DMS153 (cell line): Measurements from ENCODE around the gene PBX3.

Experiments used
- DNase-seq: peaks from one replicate; lab custom pipeline; 2025; lab: John Stamatoyannopoulos, UW

The PBX3 gene

GRCh38 chr9:125906893-125907292 lies 159.7 kb downstream of the PBX3 start:
- DNase-seq: no peak

- DNase-seq: peak; percentile 57
These were observed 161.0 kb downstream of the PBX3 start for GRCh38 chr9:125908136-125908535.

DNA sequence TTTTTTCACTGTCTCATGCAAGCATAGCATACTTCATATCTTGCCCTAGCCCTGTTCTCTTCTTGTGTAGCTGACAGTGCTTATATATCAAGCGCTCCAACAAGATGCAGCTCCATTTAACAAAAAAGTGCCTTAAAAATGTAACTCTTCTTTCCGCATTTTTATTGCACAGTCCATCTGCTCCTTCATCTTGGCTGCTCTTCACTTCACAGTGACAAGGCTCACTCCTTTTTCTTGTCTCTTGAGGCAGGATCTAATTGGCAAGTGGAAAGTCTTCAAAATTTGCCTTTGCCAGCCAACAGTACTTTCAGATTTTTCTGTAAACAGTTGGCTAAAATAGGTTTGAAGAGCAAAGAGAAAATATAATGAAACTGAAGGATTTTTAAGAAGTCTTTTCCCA lies 161.8 kb downstream of the PBX3 start:
- DNase-seq: no peak

DNA sequence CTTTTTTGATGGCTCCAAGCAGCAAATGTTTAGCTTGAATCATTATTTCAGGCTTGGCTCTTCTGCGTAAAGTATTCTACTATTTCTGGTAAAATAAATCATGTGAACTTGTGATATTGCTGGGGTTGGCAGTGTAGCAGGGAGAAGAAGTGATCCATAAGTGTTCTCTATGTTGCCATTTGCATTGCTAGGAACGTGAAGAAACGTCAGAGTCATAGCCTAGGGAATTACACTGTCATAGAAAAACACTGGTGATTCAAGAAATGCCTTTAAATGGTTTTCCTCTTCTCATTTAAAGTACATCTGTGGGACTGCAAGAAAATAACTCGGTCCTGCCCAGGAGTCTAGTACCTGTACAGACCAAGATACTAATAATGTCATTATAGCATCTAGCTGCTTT lies 162.3 kb downstream of the PBX3 start:
- no peak for DNase-seq

DNA sequence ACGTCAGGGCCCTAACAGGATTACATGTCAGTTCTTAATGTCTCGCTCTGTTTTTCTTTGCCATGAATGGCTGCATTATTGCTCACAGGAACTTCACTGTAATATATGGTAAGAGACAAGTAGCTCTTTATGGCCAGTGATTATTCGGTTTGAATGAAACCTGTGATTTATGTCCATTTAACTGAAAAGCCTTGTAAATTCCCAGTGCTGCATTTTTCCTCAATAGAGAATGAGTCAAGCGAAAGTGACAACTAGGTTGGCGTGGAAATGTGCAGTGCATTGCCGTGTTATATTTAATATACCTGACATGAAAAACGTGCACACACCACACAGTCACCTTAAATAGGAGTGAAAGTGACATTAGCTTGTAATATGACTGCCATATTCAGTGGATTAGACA lies 163.1 kb downstream of the PBX3 start:
- DNase-seq: peak; percentile 86

GRCh38 chr9:125911861-125912644 lies 164.9 kb downstream of the PBX3 start:
- DNase-seq: no peak

GRCh38 chr9:125912667-125913066 lies 165.5 kb downstream of the PBX3 start:
- DNase-seq: no peak

DNA sequence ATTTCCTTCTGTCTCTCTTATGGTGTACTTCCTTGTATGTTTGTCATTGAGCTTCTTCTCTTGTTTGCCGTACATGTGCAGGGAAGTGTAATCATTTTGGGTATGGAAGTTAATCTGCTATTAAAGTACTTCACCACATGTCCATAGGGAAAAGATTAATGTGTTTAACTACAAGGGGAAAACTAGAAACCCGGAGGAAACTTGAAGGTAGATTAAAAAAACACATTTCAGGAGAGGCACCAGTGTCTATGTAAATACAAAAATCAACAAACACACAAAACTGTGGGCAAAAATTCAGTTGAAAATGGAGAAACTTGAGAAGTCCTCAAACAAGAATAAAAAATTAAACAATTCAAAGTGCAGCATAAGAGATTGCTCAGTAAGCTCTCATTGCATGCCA lies 166.4 kb downstream of the PBX3 start:
- DNase-seq: no peak

DNA sequence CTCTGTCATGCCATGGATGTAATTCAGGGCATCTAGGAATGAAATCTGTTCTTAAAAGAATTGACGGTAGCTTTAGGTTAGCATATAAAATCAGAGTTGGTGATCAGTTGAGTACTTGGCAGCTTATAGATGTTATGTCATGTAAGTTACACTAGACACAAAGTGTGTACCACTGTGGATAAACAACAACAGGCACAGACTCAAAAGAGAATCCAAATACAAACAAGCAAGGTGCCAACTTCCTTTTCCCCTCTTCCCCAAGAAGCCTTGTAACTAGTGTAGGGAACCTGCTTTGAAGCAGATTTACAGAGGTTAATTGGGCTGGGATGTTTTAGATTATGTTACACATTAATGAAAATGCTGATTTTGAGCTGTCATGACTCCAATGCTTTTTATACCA lies 167.2 kb downstream of the PBX3 start:
- no peak for DNase-seq

- no peak for DNase-seq
These were observed 168.4 kb downstream of the PBX3 start for GRCh38 chr9:125915606-125916005.

DNA sequence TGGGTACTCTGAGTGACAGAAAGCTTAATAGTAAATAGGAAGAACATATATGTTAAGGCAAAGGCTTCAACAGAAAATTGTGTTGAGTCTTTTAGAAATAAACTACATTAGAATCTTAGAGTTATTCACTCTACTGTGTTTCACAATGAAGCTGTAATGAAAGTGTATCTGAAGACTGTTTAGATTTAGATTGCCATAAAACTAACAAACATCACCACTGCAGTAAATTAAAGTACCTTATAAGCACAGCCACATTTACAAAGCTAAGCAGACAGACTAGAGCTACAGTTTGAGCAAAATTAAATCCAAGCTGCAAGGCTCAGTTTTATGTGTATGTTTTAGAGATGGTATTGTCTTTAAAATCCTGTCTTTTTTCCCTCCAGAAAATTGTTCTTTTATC lies 172.4 kb downstream of the PBX3 start:
- no peak for DNase-seq

- DNase-seq: no peak
These were observed 173.2 kb downstream of the PBX3 start for GRCh38 chr9:125920402-125920801.

DNA sequence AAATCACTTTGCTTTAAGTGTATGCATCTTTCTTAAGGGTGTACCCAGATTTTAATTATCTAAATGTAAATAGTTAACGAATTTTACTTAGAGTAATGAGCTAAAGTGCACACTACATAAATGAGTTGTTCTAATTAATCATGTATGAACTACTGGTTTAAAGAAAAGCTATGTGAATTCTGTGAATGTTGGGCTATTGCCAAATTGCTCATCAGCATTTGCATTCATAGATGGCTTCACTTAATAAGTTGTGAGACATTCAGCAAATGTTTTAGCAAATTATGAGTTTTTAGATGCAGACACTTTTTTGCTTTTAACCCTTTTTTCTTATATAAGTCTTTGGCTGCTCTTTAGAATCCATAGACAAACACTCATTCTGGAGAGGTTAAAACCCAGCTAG lies 175.7 kb downstream of the PBX3 start:
- DNase-seq: no peak

- no peak for DNase-seq
These were observed 177.2 kb downstream of the PBX3 start for GRCh38 chr9:125924351-125924750.

GRCh38 chr9:125926936-125927335 lies 179.8 kb downstream of the PBX3 start:
- DNase-seq: no peak

GRCh38 chr9:125929846-125930245 lies 182.7 kb downstream of the PBX3 start:
- DNase-seq: no peak

- DNase-seq: no peak
These were observed 184.0 kb downstream of the PBX3 start for GRCh38 chr9:125931211-125931610.

- DNase-seq: no peak
These were observed 184.8 kb downstream of the PBX3 start for GRCh38 chr9:125932012-125932411.

GRCh38 chr9:125932746-125933455 lies 185.7 kb downstream of the PBX3 start:
- no peak for DNase-seq

GRCh38 chr9:125942125-125942524 lies 195.0 kb downstream of the PBX3 start:
- DNase-seq: no peak

DNA sequence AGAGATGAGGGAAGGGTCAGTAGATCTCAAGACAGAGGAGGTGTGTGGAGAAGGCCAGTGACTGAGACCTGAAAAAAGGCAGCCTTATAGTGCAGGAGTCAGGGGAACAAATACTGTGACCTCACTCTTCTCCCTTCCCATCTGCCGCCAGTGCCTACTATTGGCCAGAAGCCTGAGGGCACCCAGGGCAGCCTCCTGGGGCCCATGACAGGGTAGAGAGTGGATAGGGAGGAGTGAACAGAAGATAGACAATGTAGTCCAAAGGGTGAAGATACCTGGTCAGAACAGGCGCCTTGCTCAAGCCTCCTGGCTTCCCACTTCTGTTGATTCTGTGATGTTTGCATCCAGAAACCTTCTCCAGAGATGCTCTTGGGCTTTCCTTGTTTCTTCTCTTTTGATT lies 196.7 kb downstream of the PBX3 start:
- no peak for DNase-seq

GRCh38 chr9:125946397-125946796 lies 199.2 kb downstream of the PBX3 start:
- DNase-seq: no peak

DNA sequence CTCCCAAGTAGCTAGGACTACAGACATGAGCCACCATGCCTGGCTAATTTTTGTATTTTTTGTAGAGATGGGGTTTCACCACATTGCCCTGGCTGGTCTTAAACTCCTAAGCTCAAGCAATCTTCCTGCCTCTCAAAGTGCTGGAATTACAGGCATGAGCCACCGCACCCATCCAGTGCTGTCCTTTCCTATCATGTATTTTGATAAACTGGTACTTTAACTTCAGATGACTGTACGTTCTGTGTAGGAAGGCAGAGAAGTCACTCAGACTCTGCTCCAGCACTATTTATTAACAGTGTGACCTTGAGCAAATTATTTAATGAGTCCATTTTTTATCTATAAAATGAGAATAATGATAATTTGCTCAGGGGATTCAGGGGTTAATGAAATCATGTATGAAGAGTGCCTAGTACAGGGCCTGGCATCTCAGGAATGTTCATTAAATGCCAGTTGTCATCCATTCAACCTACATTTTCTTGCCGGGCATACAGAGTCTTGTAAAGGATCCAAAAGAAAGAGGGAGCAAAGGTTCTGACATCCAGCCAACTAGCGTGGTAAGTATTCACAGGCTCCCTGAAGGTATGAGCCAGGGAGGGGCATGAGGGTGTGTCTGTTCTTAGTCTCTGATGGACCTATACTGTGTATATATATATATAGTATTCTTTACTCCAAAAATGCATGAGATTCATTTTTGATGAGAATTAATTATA lies 201.9 kb downstream of the PBX3 start:
- no peak for DNase-seq
